Endothelial cell of umbilical vein (primary cell): Measurements from ENCODE around the gene DDI1. TPM values are rescaled to one million over a fixed set of nuclear protein-coding genes. Genes with fewer than 3 reads are reported as not detected.

Experiments
- BruUV-seq: library from RNA; stranded (reverse); fragments of 400-500 nt; replicated peaks from 2 replicates; lab custom pipeline; 2021; lab: Mats Ljungman, UMichigan
- CTCF ChIA-PET: fragments of 300-600, 350-600 bp; sonication (Branson Sonifier 250); formaldehyde crosslinking; loops from one replicate; lab custom pipeline; 2021; ENCODE audit warnings: antibody characterized with exemption, inconsistent platforms; lab: Charles Lee
- POLR2A ChIA-PET: fragments of 300-600, 350-600 bp; sonication (Branson Sonifier 250); formaldehyde crosslinking; loops from one replicate; lab custom pipeline; 2021; ENCODE audit warnings: antibody characterized with exemption, inconsistent platforms; lab: Charles Lee
- DNase-seq: peaks from one replicate; pipeline ENCODE4 v3.0.0-alpha.2; 2011; ENCODE audit warnings: low read depth, low spot score
- FAIRE-seq: peaks from 2 replicates; lab custom pipeline; 2011; peaks lifted over from hg19 to GRCh38; lab: Jason Lieb, UNC
- H2AFZ ChIP-seq: 2 replicates; pipeline ENCODE4 v1.6.0; 2012; ENCODE audit warnings: low read depth, low read length, control low read depth, inconsistent platforms
- H3K27ac ChIP-seq: 2 replicates; pipeline ENCODE4 v1.5.1; 2011; ENCODE audit warnings: low read depth, mild to moderate bottlenecking, control low read depth, low read length, moderate library complexity; ENCODE audit not compliant: insufficient read depth
- H3K27me3 ChIP-seq, 2 experiments: 2 replicates each; pipeline versions ENCODE4 v1.6.0 to v1.6.1; 2011; ENCODE audit warnings: low read length in 2 of 2, mixed read lengths in 1 of 2; ENCODE audit not compliant: control insufficient read depth in 2 of 2, insufficient read depth in 2 of 2
- H3K36me3 ChIP-seq, 2 experiments: 2 replicates in 1 of 2; 3 replicates in 1 of 2; pipeline ENCODE4 v1.5.1; 2011; ENCODE audit warnings: low read length in 2 of 2, mild to moderate bottlenecking in 1 of 2, moderate library complexity in 1 of 2; ENCODE audit not compliant: control insufficient read depth in 2 of 2, insufficient read depth in 2 of 2; ENCODE audit errors: extremely low read depth in 1 of 2
- H3K4me1 ChIP-seq: 3 replicates; pipeline ENCODE4 v1.5.1; 2011; ENCODE audit warnings: mild to moderate bottlenecking, low read length; ENCODE audit not compliant: control insufficient read depth, insufficient read depth; ENCODE audit errors: extremely low read depth
- H3K4me2 ChIP-seq: 2 replicates; pipeline ENCODE4 v1.6.1; 2011; ENCODE audit warnings: low read length, control low read depth, mixed read lengths; ENCODE audit not compliant: insufficient read depth
- H3K4me3 ChIP-seq, 3 experiments: fragments of 200-600 bp in 1 of 3; sonication (generic), shearing (Covaris generic) in 1 of 3; replicated peaks in 1 of 3; 2 replicates each; pipeline ENCODE4 v1.5.1; 2011 to 2016; ENCODE audit warnings: control low read depth in 3 of 3, low read length in 3 of 3, mild to moderate bottlenecking in 2 of 3, inconsistent platforms in 1 of 3, low read depth in 1 of 3, moderate library complexity in 1 of 3; ENCODE audit not compliant: insufficient read depth in 1 of 3
- H3K79me2 ChIP-seq: 2 replicates; pipeline ENCODE4 v1.6.0; 2012; ENCODE audit warnings: low read length, inconsistent platforms; ENCODE audit not compliant: control insufficient read depth, insufficient read depth
- H3K9ac ChIP-seq: replicated peaks from 2 replicates; pipeline ENCODE3; 2011; ENCODE audit warnings: low read length, control low read depth; ENCODE audit not compliant: insufficient read depth; ENCODE audit errors: extremely low read depth
- H3K9me1 ChIP-seq: replicated peaks from 3 replicates; pipeline ENCODE4 v1.6.0; 2011; ENCODE audit warnings: mild to moderate bottlenecking, low read length; ENCODE audit not compliant: control insufficient read depth, insufficient read depth; ENCODE audit errors: extremely low read depth
- H3K9me3 ChIP-seq: replicated peaks from 2 replicates; pipeline ENCODE4 v1.5.1; 2012; ENCODE audit warnings: low read length, inconsistent platforms; ENCODE audit not compliant: control insufficient read depth, insufficient read depth
- H4K20me1 ChIP-seq: replicated peaks from 2 replicates; pipeline ENCODE3; 2011; ENCODE audit warnings: mild to moderate bottlenecking, low read length; ENCODE audit not compliant: control insufficient read depth, insufficient read depth; ENCODE audit errors: extremely low read depth
- GATA2 ChIP-seq: IDR thresholded peaks from 2 replicates; pipeline ENCODE4 v1.7.0; 2011; ENCODE audit warnings: low read depth, mild to moderate bottlenecking, moderate library complexity, mixed read lengths, low read length; ENCODE audit not compliant: insufficient read length, insufficient read depth
- MYC ChIP-seq: IDR thresholded peaks from one replicate; pipeline ENCODE4 v1.6.1; 2011; ENCODE audit warnings: mild to moderate bottlenecking, low read depth, low read length
- POLR2A ChIP-seq: IDR thresholded peaks from 2 replicates; pipeline ENCODE4 v1.6.1; 2012; ENCODE audit warnings: low read depth, mild to moderate bottlenecking, control low read depth, low read length
- POLR2AphosphoS5 ChIP-seq: IDR thresholded peaks from 2 replicates; pipeline ENCODE4 v1.6.1; 2012; ENCODE audit warnings: low read depth, mild to moderate bottlenecking, control low read depth, low read length, moderate library complexity; ENCODE audit not compliant: insufficient read depth
- dilution Hi-C: fragments of 300-500 bp; cut with MboI; formaldehyde crosslinking; loops from one replicate; pipeline ENCODE4 v1.15.0; 2019; ENCODE audit warnings: low sequenced_read_pairs; ENCODE audit not compliant: extremely low pct_ligation_motif_present
- intact Hi-C: fragments of 100-400 bp; cut with micrococcal nuclease; formaldehyde crosslinking; loops from one replicate; pipeline ENCODE4 v1.10.0; 2022
- polyA plus RNA-seq, 4 experiments: library from polyadenylated mRNA; depleted of rRNA in 3 of 4; stranded (reverse) in 3 of 4; unstranded in 1 of 4; fragments of >200 nt; gene quantifications; 2 replicates each; pipeline versions ENCODE4 v1.2.1 to v1.2.3, GENCODE V29; 2011 to 2012; ENCODE audit warnings: missing spikeins in 1 of 4
- total RNA-seq: library from RNA; stranded (reverse); gene quantifications from 2 replicates; pipeline ENCODE4 v1.2.3, GENCODE V29; 2021
- TF ChIP-seq, protein P1 (sequence below), 2 donors: IDR thresholded peaks; 1 replicate in 1 of 2; 2 replicates in 1 of 2; pipeline ENCODE4 v1.5.1; 2011; ENCODE audit warnings: low read length in 2 of 2, mild to moderate bottlenecking in 2 of 2, moderate library complexity in 2 of 2, control low read depth in 1 of 2, inconsistent platforms in 1 of 2, low read depth in 1 of 2; ENCODE audit not compliant: insufficient read depth in 1 of 2; ENCODE audit errors: extremely low read depth in 1 of 2
- TF ChIP-seq, protein P2 (sequence below): IDR thresholded peaks from 2 replicates; pipeline ENCODE4 v1.6.1; 2011; ENCODE audit not compliant: insufficient read depth, insufficient read length

The DDI1 gene
- total and polyA plus RNA-seq, 2 donors (not counting 3 experiments of a cell fraction or from before 2014, with no cell fraction given) = not detected

DNA sequence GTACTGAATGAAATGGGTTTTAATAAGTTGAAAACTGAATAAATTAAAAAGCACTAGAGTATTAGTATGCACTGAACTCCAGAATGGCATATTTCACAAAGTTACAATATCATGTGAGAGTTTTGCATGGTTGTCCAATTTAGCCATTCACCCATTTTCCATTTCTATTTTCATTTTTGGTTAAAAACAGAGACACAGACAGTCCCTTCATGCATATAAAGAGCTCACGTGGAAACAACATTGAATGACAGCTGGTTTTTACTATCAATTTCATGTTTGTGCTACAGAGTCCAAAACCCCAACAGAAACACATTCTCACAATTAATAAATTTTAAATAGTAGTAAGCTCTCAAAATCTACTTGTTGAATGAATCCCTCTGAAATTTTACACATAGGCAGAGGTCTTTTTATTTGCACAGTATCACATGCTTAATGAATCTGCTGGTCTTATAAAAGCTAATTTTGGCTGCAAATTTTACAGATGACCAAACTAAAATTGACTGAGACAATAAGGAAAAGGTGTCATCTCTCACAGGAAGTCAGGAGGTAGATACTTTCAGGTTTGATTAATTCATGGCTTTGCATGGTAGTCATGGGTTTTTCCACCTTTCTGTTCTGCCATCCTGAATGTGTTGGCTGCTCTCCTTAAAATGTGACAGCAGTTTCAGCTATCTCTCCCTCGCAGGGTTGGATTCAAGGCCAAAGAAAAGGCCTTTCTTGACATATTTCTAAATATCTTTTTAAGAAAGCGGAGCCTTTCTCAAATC, 20.6 kb upstream of the DDI1 start:
- H3K4me2 ChIP-seq = no peak overlapping the region
- ChIA-PET CTCF (interaction anchor here (1.3 to 1.5 kb wide), 2 partner anchors 18 to 334 kb away, joined by 4 read pairs; no protein-coding TSS in a partner anchor), POLR2A (no interaction called here)
- H3K27ac ChIP-seq = no peak overlapping the region
- H3K27me3 ChIP-seq = no peaks in the 10 kb centered on the region
- no peaks in the 10 kb centered on the region for H3K4me1 ChIP-seq
- no peaks in the 10 kb centered on the region for H4K20me1 ChIP-seq
- intact Hi-C loops (no loop called here), dilution Hi-C loops (no loop called here)
- H2AFZ ChIP-seq = no peak overlapping the region
- no peak for FAIRE-seq
- no peak for TF ChIP-seq POLR2AphosphoS5
- TF ChIP-seq, protein P1, sequence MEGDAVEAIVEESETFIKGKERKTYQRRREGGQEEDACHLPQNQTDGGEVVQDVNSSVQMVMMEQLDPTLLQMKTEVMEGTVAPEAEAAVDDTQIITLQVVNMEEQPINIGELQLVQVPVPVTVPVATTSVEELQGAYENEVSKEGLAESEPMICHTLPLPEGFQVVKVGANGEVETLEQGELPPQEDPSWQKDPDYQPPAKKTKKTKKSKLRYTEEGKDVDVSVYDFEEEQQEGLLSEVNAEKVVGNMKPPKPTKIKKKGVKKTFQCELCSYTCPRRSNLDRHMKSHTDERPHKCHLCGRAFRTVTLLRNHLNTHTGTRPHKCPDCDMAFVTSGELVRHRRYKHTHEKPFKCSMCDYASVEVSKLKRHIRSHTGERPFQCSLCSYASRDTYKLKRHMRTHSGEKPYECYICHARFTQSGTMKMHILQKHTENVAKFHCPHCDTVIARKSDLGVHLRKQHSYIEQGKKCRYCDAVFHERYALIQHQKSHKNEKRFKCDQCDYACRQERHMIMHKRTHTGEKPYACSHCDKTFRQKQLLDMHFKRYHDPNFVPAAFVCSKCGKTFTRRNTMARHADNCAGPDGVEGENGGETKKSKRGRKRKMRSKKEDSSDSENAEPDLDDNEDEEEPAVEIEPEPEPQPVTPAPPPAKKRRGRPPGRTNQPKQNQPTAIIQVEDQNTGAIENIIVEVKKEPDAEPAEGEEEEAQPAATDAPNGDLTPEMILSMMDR (IDR thresholded peaks at IDR 0.05; ENCODE audit: extremely low read depth in 1 of 2, insufficient read depth in 1 of 2, low read depth in 1 of 2, low read length in 2 of 2) = no peak
- no peak for TF ChIP-seq POLR2A
- TF ChIP-seq GATA2 = no peak
- TF ChIP-seq, protein P2, sequence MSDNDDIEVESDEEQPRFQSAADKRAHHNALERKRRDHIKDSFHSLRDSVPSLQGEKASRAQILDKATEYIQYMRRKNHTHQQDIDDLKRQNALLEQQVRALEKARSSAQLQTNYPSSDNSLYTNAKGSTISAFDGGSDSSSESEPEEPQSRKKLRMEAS = no peak
- no peak for TF ChIP-seq MYC
- no peak for DNase-seq
- H3K9me3 ChIP-seq = no peaks in the 10 kb centered on the region
- no peaks in the 10 kb centered on the region for H3K36me3 ChIP-seq
- H3K9ac ChIP-seq = no peak overlapping the region
- H3K79me2 ChIP-seq = no peaks in the 10 kb centered on the region
- no TSS peak for BruUV-seq
- H3K4me3 ChIP-seq = no peak overlapping the region
- H3K9me1 ChIP-seq = no peaks in the 10 kb centered on the region
